HG03521 (cell line): ENCODE measurements around the gene CRYL1.

Experiments
- ATAC-seq: cut with Tn5 transposase; IDR thresholded peaks from one replicate; pipeline ENCODE4 v1.9.1; 2021; ENCODE audit warnings: mild to moderate bottlenecking, moderate library complexity; ENCODE audit not compliant: unreplicated experiment

The CRYL1 gene

DNA sequence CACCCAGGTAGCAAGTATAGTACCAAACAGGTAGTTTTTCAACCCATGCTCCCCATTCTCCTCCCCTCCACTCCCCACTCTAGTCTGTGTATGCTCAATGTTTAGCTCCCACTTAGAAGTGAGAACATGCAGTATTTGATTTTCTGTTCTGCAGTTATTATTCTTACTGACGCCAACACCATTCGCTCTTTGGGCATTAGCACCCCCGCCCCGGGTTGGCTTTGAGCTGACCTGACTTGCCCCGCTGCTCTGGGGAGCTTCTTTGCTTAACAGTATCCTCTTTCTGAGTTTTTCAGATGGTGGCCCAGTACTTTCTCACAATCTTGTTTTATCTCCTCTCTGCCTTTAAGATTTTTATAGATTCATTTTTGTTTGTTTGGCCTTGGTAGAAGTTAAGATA, 138.7 kb downstream of the CRYL1 start:
- no peak for ATAC-seq

DNA sequence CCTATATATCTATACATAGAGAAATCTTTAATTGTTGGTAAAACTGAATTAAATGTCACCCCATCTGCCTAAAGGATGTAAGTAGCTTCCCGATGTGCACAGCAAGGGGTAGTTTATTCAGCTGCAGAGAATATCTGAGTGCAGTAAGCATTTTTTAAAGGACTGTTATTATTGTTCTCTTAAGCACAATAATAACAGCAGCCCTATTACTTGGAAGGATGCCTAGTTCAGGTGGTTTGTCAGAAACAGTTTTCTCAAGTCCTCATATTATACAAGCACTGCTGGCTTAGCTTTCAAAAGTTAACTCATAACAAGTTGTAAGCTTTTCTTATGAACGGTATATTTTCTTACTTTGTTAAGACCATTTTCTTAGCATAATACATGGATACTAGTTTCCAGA, 142.6 kb downstream of the CRYL1 start:
- ATAC-seq: no peak

DNA sequence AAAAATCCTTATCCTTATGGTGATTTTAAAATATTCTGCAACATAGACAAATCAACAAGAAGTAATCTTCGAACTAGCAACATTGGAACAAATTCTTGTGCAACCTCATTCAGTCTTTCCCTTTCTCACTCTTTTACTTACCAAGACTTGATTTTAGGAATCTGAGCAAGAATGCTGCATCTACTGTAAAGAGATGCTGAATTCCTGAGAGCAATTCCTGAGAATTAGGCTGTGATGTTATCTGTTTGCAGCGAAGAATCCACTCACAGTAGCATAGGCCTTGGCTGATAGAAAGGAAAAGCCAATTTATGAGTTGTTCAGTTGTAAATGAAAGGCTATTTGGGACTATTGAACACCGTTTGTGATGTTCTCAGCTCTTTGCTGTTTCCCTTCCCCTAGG, 144.3 kb downstream of the CRYL1 start:
- no peak for ATAC-seq

DNA sequence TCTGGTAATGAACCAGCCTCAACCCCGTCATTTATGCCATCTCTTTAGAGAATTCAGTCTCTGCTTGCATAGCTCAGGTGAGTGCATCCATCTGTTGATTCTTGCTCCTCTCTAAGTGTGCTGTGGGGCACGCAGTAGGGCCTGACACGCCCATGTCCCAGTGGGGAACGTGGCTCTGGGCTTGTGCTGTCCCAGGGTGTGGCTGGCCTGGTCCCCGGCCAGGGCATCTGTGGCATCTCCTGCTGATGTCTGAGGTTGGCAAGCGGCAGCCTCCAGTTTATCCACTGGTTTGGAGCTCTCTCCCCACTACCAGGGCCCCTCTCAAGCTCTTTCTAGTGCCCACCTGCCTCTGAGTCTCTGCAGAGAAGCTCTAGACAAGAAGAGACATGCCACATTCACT, 146.9 kb downstream of the CRYL1 start:
- no peak for ATAC-seq

DNA sequence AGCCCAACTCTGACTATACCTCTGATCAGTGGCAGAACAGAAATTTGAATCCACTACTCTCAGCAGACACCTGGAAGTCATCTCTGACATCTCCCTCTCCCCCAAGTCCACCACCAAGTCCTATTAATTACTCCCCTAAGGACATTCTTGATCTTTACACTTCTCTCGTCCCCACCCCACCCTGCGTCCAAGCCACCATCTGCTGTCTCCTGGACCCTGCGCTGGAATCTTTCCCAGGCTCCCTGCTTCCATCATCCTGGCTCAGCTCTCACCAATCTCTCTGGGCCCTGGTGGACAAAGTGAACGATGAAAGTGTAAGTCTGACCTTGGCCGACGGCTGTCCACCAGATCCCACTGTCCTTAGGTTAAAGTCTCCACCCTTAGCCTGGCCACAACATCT, 147.9 kb downstream of the CRYL1 start:
- no peak for ATAC-seq

DNA sequence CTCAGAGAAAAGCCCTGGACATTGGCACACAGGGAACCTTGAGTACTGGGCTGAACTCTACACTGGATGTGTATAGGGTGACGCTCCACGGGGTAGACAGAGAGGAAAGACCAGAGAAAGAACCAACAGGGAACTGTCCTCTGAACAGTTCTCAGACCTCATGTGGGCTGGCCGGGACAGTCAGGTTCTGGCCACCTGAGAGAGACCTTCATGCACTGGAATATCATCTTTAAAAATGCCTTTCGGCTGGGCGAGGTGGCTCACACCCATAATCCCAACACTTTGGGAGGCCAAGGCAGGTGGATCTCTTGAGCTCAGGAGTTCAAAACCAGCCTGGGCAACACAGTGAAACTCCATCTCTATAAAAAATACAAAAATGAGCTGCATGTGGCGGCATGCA, 149.8 kb downstream of the CRYL1 start:
- no peak for ATAC-seq

DNA sequence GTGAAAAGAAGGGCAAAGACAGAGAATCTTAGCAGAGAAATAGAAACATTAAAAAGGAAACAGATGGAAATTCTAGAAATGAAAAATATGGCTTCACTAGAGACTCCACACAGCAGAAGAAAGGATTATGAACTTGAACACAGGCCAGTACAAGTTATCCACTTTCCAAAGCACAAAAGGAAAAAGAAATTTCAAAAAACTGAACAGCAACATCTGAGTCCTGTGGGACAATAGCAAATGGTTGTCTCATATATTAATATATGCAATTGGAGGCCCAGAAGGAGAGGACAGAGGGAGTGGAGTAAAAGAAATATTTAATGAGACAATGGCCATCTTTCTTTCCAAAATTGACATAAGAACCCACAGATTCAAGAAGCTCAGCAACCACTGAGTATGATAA, 151.8 kb downstream of the CRYL1 start:
- ATAC-seq: no peak

DNA sequence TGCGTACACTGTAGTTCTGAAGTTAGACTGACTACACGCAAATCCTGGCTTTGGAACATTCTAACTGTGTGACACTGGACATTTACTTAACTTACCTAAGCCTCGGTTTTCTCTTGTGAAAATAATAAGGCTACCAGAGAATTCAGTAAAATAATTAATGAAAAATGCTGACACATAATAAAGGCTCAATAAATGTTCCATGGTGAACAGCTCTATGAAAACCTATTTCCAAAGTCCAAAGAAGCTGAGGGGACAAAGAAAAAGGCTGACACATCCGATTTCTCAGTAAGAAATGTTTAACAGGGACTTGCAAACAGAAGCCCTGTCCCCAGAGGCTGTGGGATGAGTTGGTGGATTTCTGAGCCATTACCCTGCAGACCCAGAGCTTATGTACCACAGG, 153.8 kb downstream of the CRYL1 start:
- ATAC-seq: no peak

DNA sequence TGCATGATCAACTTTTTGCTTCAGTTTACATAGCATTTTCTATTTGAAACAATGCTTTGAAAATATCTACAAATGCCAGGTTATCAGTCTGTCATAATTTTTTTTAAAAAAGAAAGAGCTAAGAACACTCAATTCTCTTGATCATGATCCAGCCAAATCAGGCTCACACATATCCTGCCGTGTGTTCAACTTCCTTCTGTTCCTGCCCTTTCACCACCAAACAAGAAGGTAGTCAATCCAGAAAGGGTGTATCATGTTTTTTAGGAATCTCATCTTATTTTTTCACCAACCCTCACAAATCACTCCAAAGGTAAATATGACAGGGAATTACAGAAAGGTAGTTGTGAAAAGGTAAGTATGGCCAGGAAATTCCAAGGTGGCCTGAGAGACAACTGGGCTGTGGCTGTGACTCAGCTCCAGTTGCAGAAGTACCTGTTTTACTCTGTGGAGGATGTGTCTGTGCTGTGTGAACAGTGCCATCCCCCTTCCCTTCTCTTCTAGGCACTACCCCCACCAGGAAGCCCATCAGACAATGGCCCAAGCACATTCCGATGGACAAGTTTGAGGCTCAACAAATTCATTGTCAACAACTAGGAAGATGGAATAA, 154.7 kb downstream of the CRYL1 start:
- ATAC-seq: no peak

DNA sequence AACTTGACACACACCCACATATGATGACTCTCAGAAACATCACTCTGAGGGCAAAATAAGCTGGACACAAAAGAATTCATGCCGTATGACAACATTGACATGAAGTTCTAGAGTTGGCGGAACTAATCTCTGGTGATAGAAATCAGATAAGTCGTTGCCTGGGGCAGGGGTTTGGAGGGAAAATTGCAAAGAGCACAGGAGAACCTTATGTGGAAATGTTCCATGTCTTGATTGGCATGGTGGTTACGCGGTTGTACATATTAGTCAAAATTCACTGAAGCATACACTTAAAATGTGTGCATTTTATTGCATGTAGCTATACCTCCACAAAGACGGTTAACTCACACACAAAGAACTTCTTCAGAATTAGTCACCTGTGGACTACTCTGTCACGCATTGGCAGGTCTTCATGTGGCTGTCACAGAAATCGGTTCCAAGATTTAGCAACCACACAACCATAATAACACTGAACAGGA, 155.7 kb downstream of the CRYL1 start:
- no peak for ATAC-seq

DNA sequence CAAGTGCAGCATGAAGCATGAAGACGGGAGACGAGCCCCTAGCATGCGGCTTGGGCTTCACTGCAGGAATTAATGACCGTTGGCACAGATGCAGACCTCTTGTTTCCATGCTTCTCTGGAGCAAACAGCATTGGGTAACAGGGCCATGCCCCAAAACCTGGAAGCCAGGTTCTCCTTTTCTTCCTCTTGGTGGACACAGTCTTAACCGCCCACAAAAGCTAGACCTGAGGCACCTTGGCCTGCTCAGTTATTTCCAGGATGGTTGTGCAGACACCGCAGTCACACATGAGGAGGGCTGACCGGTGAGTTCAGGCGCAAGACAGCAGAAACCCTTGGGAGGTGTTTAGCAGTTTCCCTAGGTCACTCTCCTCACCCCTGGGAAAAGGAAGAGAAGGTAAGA, 159.6 kb downstream of the CRYL1 start:
- ATAC-seq: no peak

DNA sequence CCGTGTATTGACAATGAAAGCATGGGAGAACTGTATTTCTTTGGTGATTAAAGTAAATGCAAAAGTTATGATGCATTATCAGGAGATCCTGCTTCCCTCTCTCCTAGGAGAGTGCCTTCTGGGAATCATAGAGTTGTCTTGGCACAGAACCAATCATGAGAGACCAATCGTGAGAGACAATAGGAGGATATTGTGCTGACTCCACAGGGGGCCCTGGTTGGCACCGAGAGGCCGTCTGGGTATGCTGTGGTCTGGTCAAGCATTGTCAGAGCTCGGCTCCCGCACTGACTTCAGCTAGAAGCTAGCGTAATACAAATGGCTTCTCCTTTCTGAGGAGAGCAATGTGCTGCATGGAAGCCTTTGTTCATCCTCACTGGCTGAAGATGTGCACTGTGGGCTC, 162.1 kb downstream of the CRYL1 start:
- ATAC-seq: no peak

DNA sequence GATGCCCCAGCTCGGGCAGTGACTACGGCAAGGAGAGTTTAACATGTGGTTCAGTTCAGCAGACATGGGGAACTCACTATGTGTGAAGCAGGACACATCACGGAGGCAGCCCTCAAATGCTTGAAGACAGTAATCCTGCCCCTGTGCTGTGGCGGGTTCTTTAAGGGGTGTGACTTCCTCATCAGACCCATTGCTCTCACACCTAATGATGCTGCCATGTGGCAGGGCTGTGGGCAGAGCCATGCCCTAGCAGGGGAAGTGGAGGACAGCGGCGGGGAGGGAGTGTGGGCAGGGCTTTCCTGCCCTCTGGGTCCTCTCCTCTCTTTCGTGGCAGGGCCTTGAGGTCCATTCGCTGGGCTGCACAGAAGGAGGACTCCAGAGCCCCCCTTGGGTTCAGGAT, 162.5 kb downstream of the CRYL1 start:
- ATAC-seq: no peak

DNA sequence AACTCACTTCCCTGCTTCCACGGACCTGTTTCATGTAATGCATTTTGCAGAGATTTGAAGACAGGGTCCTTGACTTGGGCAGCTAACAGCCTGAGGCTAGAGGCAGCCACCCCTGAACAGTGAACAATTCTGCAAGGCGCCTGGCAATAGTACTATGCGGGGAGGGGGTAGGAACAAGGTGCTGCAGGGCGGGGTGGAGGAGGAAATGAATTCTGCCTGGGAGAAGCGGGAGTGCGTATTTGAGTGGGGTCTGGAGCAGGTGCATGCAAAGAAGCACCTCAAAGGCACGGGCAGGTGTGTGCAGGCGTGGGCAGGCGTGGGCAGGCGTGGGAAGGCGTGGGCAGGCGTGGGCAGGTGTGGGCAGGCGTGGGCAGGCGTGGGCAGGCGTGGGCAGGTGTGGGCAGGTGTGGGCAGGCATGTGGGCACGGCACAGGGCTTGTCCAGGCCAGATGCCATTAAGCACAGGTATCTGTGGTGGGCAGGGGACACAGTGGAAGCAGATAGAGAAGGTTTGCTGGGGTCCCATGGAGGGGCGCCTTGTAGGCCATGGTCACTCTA, 163.1 kb downstream of the CRYL1 start:
- no peak for ATAC-seq

DNA sequence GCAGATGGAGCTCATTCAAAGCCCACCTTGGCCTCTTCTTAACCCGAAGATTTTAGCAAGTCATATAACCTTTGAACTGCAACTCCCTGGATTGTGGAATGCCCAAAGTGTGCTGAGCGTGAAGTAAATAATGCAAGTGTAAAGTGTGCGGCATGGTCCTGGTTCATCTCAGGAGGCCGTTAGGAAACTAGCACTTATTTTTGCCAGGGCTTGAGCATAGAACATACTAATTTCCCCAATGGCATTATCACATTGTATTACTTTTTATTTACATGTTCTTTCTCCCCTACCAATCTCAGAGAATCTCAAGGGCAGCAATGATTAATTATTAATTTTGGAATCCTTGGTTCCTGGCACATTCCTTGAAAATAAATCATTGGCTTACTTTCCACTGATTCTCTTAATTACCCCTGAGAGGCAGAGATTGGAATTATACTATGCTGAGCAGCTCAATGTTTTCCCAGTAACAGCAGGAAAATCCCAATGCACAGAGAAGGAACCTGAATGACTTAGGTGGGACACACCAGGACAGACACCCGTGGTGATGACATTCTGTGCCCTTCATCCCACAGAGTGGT, 164.7 kb downstream of the CRYL1 start:
- ATAC-seq: no peak

DNA sequence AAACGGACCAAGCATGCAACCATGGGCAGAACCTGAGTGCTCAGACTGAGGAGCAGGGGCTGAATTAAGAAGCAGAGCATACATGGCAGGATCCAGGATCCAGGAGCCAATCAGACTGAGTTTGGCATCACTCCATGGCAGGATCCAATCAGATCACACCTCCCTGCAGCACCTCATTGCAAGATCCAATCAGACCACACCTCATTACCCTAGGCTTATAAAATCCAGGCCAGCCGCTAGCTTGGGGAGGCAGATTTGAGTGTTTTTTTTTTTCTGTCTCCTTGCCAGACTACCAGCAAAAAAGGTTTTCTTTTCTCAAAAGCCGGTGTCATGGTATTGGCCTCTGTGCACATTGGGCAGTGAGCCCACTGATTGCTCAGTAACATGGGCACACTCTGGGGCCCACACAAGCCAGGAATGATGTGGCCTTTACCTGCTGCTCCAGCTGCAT, 165.6 kb downstream of the CRYL1 start:
- ATAC-seq: no peak

DNA sequence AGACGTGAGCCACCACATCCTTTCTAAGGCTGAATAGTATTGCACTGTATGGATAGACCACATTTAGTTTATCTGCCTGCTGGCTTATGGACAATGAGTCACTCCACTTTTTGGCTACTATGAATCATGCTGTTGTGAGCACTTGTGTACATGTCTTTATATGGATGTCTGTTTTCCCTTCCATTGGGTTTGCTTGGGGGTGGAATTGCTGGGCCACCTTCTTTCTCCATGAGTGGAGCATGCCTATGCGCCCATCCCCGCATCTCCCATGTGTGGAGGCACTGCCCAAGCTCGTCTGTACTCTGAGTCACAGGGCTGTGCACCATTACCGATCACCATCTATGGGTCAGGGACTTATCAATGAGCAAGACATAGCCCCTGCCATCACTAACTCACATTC, 166.3 kb downstream of the CRYL1 start:
- ATAC-seq: no peak

DNA sequence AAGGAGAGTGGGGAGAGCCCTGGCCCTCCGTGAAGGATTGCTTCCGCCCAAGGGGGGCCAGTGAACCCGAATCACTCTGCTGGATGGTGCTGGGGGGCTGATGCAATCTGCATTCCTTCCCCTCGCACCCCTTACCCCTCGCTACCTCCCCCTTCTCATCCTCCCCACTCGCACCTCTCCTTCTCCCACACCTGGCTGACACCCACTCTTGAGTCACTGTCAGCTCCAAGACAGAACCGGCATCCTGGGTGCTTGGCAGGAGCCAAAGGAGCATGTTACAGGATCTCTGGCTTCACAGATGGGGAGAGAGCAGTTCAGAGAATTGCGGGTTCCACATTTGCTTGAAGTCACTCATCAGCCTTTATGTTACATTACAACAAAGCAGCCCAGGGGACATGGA, 167.6 kb downstream of the CRYL1 start:
- ATAC-seq: no peak

DNA sequence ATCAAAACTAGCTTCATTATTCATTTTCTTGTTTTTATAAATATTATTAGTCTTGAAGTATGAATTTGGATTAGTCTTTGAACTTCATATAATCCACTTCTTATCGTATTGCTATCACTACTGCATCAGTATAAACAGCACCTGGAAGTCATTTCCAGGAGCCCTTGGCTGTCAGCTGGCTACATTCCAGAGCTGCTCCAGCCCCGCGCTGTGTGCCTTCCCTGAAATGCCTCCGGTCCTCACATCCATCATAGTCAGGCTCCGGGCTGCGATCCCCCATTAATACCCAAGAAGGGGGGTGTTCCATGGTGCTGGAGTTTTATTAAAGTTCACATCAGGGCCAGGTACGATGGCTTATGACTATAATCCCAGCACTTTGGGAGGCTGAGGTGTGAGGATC, 169.2 kb downstream of the CRYL1 start:
- no peak for ATAC-seq

DNA sequence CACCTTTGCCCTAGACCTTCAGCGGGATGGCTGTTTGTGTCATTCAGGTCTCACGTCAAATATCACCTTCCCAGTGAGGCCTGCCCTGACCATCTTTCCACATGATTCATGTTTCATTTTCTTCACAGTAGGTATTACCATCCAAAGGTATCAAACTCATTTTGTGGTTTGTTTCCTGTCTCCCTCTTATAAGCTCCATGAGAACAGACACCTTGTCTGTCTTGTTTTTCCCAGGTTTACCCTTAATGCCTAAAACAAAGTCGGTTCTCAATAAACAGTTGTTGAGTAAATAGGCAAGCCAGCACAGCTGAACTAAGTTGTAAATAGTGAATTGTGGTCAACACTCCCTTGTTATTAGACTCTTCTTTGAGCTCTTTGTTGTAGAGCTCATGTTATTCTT, 170.9 kb downstream of the CRYL1 start:
- ATAC-seq: no peak

DNA sequence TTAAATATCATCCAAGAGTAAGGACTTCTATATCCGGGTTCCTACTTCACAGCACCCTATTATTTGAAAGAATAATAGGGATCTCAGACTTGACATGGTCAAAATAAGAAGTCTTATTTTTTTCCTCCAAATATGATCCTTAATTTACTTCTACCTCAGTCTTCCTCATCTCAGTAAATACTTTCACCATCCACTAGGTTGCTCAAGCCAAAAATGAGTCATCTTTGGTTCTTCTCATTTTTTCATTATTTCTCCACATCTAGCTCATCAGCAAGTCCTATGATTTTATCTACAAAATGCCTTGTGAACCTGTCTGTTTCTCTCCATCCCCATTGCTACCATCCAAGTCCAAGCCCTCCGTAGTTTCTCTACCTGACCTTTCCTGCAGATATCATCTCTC, 171.7 kb downstream of the CRYL1 start:
- no peak for ATAC-seq
